H1 (cell line): ENCODE measurements around the gene OR10A2. TPM values are rescaled to one million over a fixed set of nuclear protein-coding genes. Genes with fewer than 3 reads are reported as not detected.

Source experiments
- CTCF ChIA-PET: fragments of 300-600 bp; sonication (Branson Sonifier 250); formaldehyde crosslinking; loops from one replicate; lab custom pipeline; 2021; ENCODE audit not compliant: partially characterized antibody; lab: Charles Lee
- POLR2A ChIA-PET: fragments of 300-600 bp; sonication (Branson Sonifier 250); formaldehyde crosslinking; loops from one replicate; lab custom pipeline; 2021; ENCODE audit warnings: inconsistent platforms; ENCODE audit not compliant: partially characterized antibody; lab: Charles Lee
- DNase-seq, 2 experiments: peaks; one replicate each; pipeline versions ENCODE4 v3.0.0 to v3.0.0-alpha.2; 2010 to 2022; ENCODE audit warnings: low spot score in 2 of 2, low read depth in 1 of 2, mixed read lengths in 1 of 2
- FAIRE-seq: peaks from 2 replicates; lab custom pipeline; 2011; peaks lifted over from hg19 to GRCh38; lab: Jason Lieb, UNC
- H2AFZ ChIP-seq: 2 replicates; pipeline ENCODE4 v1.8.1; 2012; ENCODE audit warnings: low read length, inconsistent platforms
- H2AK5ac ChIP-seq: 2 replicates; pipeline ENCODE4 v1.6.1; 2013; ENCODE audit warnings: low read depth, low read length
- H2BK120ac ChIP-seq: replicated peaks from 2 replicates; pipeline ENCODE3; 2013; ENCODE audit warnings: low read depth, low read length, inconsistent platforms
- H2BK12ac ChIP-seq: 2 replicates; pipeline ENCODE4 v1.6.1; 2013; ENCODE audit warnings: low read depth, low read length
- H2BK15ac ChIP-seq: 2 replicates; pipeline ENCODE4 v1.6.1; 2013; ENCODE audit warnings: low read length
- H2BK20ac ChIP-seq: 2 replicates; pipeline ENCODE4 v1.6.1; 2013; ENCODE audit warnings: low read length
- H2BK5ac ChIP-seq: 2 replicates; pipeline ENCODE4 v1.6.1; 2013; ENCODE audit warnings: low read depth, low read length
- H3K14ac ChIP-seq: 2 replicates; pipeline ENCODE4 v1.6.1; 2013; ENCODE audit warnings: inconsistent platforms; ENCODE audit not compliant: insufficient read length
- H3K18ac ChIP-seq: 2 replicates; pipeline ENCODE4 v1.6.1; 2013; ENCODE audit warnings: low read length; ENCODE audit errors: extremely low read depth
- H3K23ac ChIP-seq: 2 replicates; pipeline ENCODE4 v1.6.1; 2013; ENCODE audit warnings: inconsistent platforms; ENCODE audit not compliant: insufficient read length
- H3K23me2 ChIP-seq: 2 replicates; pipeline ENCODE4 v1.6.1; 2013; ENCODE audit warnings: low read depth, low read length
- H3K27ac ChIP-seq: 2 replicates; pipeline ENCODE4 v1.6.1; 2011; ENCODE audit warnings: low read depth, low read length, inconsistent platforms
- H3K27me3 ChIP-seq, 4 experiments: replicated peaks in 1 of 4; 1 replicate in 1 of 4; 2 replicates in 3 of 4; pipeline versions ENCODE4 v1.6.1 to v1.8.1; 2011 to 2013; ENCODE audit warnings: low read length in 3 of 4, mild to moderate bottlenecking in 3 of 4, inconsistent platforms in 2 of 4, mixed read lengths in 2 of 4, moderate library complexity in 1 of 4; ENCODE audit not compliant: control insufficient read depth in 3 of 4, insufficient read depth in 3 of 4; ENCODE audit errors: extremely low read depth in 1 of 4
- H3K36me3 ChIP-seq, 4 experiments: 2 replicates each; pipeline versions ENCODE4 v1.6.1 to v1.8.1; 2011 to 2013; ENCODE audit warnings: mild to moderate bottlenecking in 4 of 4, low read length in 3 of 4, moderate library complexity in 2 of 4, control low read depth in 1 of 4, inconsistent platforms in 1 of 4; ENCODE audit not compliant: insufficient read depth in 4 of 4, control insufficient read depth in 2 of 4
- H3K4ac ChIP-seq: replicated peaks from 2 replicates; pipeline ENCODE3; 2013; ENCODE audit warnings: low read length, low read depth, mixed read lengths, inconsistent platforms; ENCODE audit not compliant: insufficient read length
- H3K4me1 ChIP-seq, 4 experiments: replicated peaks in 1 of 4; 1 replicate in 1 of 4; 2 replicates in 3 of 4; pipeline versions ENCODE4 v1.6.1 to v1.8.1; 2011 to 2013; ENCODE audit warnings: low read length in 3 of 4, inconsistent platforms in 2 of 4, mixed read lengths in 1 of 4; ENCODE audit not compliant: insufficient read depth in 4 of 4, control insufficient read depth in 3 of 4
- H3K4me2 ChIP-seq, 2 experiments: 2 replicates each; pipeline versions ENCODE4 v1.6.1 to v1.8.1; 2011 to 2013; ENCODE audit warnings: low read depth in 2 of 2, low read length in 2 of 2, control low read depth in 1 of 2, inconsistent platforms in 1 of 2, mild to moderate bottlenecking in 1 of 2; ENCODE audit not compliant: insufficient read depth in 1 of 2
- H3K4me3 ChIP-seq, 4 experiments: fragments of 200-600, 300-600 bp in 1 of 4; sonication (generic), shearing (Covaris generic), sonication (Bioruptor Twin) in 1 of 4; 2 replicates each; pipeline versions ENCODE4 v1.5.1 to v1.8.1; 2011 to 2016; ENCODE audit warnings: low read length in 4 of 4, low read depth in 3 of 4, control low read depth in 2 of 4, inconsistent platforms in 2 of 4, mild to moderate bottlenecking in 2 of 4, mixed read lengths in 1 of 4, moderate library complexity in 1 of 4; ENCODE audit not compliant: insufficient read depth in 2 of 4; ENCODE audit errors: extremely low read depth in 1 of 4
- H3K56ac ChIP-seq: replicated peaks from 2 replicates; pipeline ENCODE3; 2013; ENCODE audit warnings: low read depth, mild to moderate bottlenecking, mixed read lengths, low read length, inconsistent platforms; ENCODE audit not compliant: insufficient read length
- H3K79me1 ChIP-seq: 2 replicates; pipeline ENCODE4 v1.6.1; 2013; ENCODE audit warnings: low read depth, low read length, control low read depth
- H3K79me2 ChIP-seq, 2 experiments: 2 replicates each; pipeline versions ENCODE4 v1.6.1 to v1.8.1; 2012 to 2013; ENCODE audit warnings: low read length in 2 of 2, mild to moderate bottlenecking in 2 of 2, inconsistent platforms in 1 of 2; ENCODE audit not compliant: insufficient read depth in 2 of 2, control insufficient read depth in 1 of 2
- H3K9ac ChIP-seq, 4 experiments: replicated peaks in 1 of 4; 1 replicate in 1 of 4; 2 replicates in 3 of 4; pipeline versions ENCODE4 v1.6.1 to v1.8.1; 2011 to 2013; ENCODE audit warnings: low read depth in 3 of 4, low read length in 3 of 4, control low read depth in 2 of 4, mild to moderate bottlenecking in 2 of 4, moderate library complexity in 2 of 4, inconsistent platforms in 1 of 4; ENCODE audit errors: extremely low read depth in 1 of 4
- H3K9me3 ChIP-seq, 2 experiments: 2 replicates each; pipeline versions ENCODE4 v1.6.1 to v1.8.1; 2012 to 2013; ENCODE audit warnings: mild to moderate bottlenecking in 2 of 2, moderate library complexity in 2 of 2, control low read depth in 1 of 2, inconsistent platforms in 1 of 2, low read depth in 1 of 2, low read length in 1 of 2, mixed read lengths in 1 of 2; ENCODE audit not compliant: insufficient read depth in 2 of 2
- H4K20me1 ChIP-seq, 2 experiments: replicated peaks in 1 of 2; 2 replicates each; pipeline versions ENCODE3 to v1.8.1; 2011 to 2013; ENCODE audit warnings: inconsistent platforms in 2 of 2, low read length in 2 of 2, mild to moderate bottlenecking in 1 of 2; ENCODE audit not compliant: insufficient read depth in 2 of 2, control insufficient read depth in 1 of 2
- H4K5ac ChIP-seq: 2 replicates; pipeline ENCODE4 v1.6.1; 2013; ENCODE audit warnings: low read length, low read depth, mixed read lengths, inconsistent platforms; ENCODE audit not compliant: insufficient read length
- H4K8ac ChIP-seq: 2 replicates; pipeline ENCODE4 v1.8.0; 2013; ENCODE audit warnings: mild to moderate bottlenecking, moderate library complexity, low read length, inconsistent platforms; ENCODE audit not compliant: insufficient read depth; ENCODE audit errors: extremely low read depth
- H4K91ac ChIP-seq: replicated peaks from 2 replicates; pipeline ENCODE3; 2013; ENCODE audit warnings: low read length, mixed read lengths, inconsistent platforms; ENCODE audit not compliant: insufficient read length
- RBBP5 ChIP-seq: IDR thresholded peaks from 2 replicates; pipeline ENCODE4 v1.7.1; 2012; ENCODE audit warnings: low read depth, mild to moderate bottlenecking, inconsistent platforms, low read length, moderate library complexity, borderline replicate concordance
- SIX5 ChIP-seq: IDR thresholded peaks from 2 replicates; pipeline ENCODE4 v1.6.1; 2011; ENCODE audit warnings: mild to moderate bottlenecking, low read depth, low read length
- SP2 ChIP-seq: IDR thresholded peaks from 2 replicates; pipeline ENCODE4 v1.6.1; 2012; ENCODE audit warnings: mild to moderate bottlenecking, low read length, inconsistent platforms
- SUZ12 ChIP-seq: fragments of 200-600 bp; sonication (generic); IDR thresholded peaks from 2 replicates; pipeline ENCODE4 v1.6.1; 2012; ENCODE audit warnings: mild to moderate bottlenecking, inconsistent platforms, low read length, moderate library complexity, mixed read lengths
- TCF12 ChIP-seq: IDR thresholded peaks from 2 replicates; pipeline ENCODE4 v1.6.1; 2011; ENCODE audit warnings: low read depth, mild to moderate bottlenecking, low read length
- WGBS, 2 experiments: shearing (Covaris generic) in 1 of 2; methylation state at CpG; one replicate each; pipeline versions ENCODE4 v1.1.6 to v1.1.7; 2013 to 2015; ENCODE audit warnings: low lambda C conversion rate in 2 of 2, mixed read lengths in 2 of 2, inconsistent platforms in 1 of 2, low coverage in 1 of 2, missing lambda C conversion rate in 1 of 2; ENCODE audit not compliant: insufficient replicate concordance in 2 of 2, insufficient coverage in 1 of 2, insufficient read length in 1 of 2; ENCODE audit errors: extremely low coverage in 1 of 2, missing lambda C conversion rate in 1 of 2; 5-methylcytosine and 5-hydroxymethylcytosine counted together
- long read RNA-seq, 2 experiments: library from RNA in 1 of 2; library from capped mRNA in 1 of 2; stranded (forward); transcript quantifications; one replicate each; pipeline ENCODE4 v2.0.0, GENCODE V29; 2021; ENCODE audit warnings: inconsistent platforms in 1 of 2
- polyA minus RNA-seq, 3 experiments: library from RNA; depleted of rRNA, polyadenylated mRNA; stranded (reverse); fragments of >200 nt; gene quantifications; 1 replicate in 2 of 3; 2 replicates in 1 of 3; pipeline ENCODE4 v1.2.3, GENCODE V29; 2011
- polyA plus RNA-seq, 7 experiments: library from polyadenylated mRNA; depleted of rRNA in 3 of 7; stranded (reverse) in 5 of 7; unstranded in 2 of 7; fragments of >200 nt in 5 of 7; fragments of 200-250 nt in 2 of 7; gene quantifications; 1 replicate in 5 of 7; 2 replicates in 1 of 7; 4 replicates in 1 of 7; pipeline versions ENCODE4 v1.2.1 to v1.2.3, GENCODE V29; 2011 to 2013; ENCODE audit warnings: missing spikeins in 2 of 7, mixed read lengths in 2 of 7
- total RNA-seq: library from RNA; stranded (reverse); fragmentation: NEBNext Ultra II Directional; extraction: Animal tissue kit (Norgen Biotek cat#: 25700); gene quantifications from 2 replicates; pipeline ENCODE4 v1.2.1, GENCODE V29; 2021

Gene OR10A2
- not detected in 2 replicates for total RNA-seq
- not detected in 2 replicates for polyA plus RNA-seq (2011; rRNA removed)
- not detected for polyA plus RNA-seq (2011; cell fraction: cytosol; rRNA removed)
- not detected for polyA plus RNA-seq (2011; cell fraction: nucleus; rRNA removed)
- polyA plus RNA-seq (2012, experiment 1 of 2) = 0.06 to 0.27 TPM (median 0.24 TPM) in 3 of 4 replicates, not detected in the other
- polyA plus RNA-seq (2012, experiment 2 of 2) = not detected
- not detected for polyA plus RNA-seq (2013, experiment 1 of 2)
- not detected for polyA plus RNA-seq (2013, experiment 2 of 2)
- not detected in 2 replicates for polyA minus RNA-seq (2011; rRNA and poly(A)+ RNA removed)
- not detected for polyA minus RNA-seq (2011; cell fraction: cytosol; rRNA and poly(A)+ RNA removed)
- polyA minus RNA-seq (2011; cell fraction: nucleus; rRNA and poly(A)+ RNA removed) = not detected
- long read RNA-seq, experiment 1 = 0 reads
- long read RNA-seq, experiment 2 = 0 reads

- Histone ChIP-seq H3K18ac (no peak within 1 kb of the TSS), H3K4me1 (no peaks in the 10 kb centered on the region), H3K9me3 (no peaks in the 10 kb centered on the region), H3K14ac (no peak within 1 kb of the TSS), H4K8ac (no peak within 1 kb of the TSS), H3K27ac (no peak within 1 kb of the TSS), H3K36me3 (no peaks in the 10 kb centered on the region), H2AFZ (no peak within 1 kb of the TSS), H2BK12ac (no peak within 1 kb of the TSS), H3K79me2 (no peaks in the 10 kb centered on the region), H2BK20ac (no peak within 1 kb of the TSS), H3K27me3 (no peaks in the 10 kb centered on the region), H2BK15ac (no peak within 1 kb of the TSS), H4K91ac (no peak within 1 kb of the TSS), H3K23ac (no peak within 1 kb of the TSS), H4K20me1 (no peaks in the 10 kb centered on the region), H2BK120ac (no peak within 1 kb of the TSS), H2BK5ac (no peak within 1 kb of the TSS), H4K5ac (no peak within 1 kb of the TSS), H3K23me2 (no peaks in the 10 kb centered on the region), H2AK5ac (no peak within 1 kb of the TSS), H3K9ac (no peak within 1 kb of the TSS), H3K56ac (no peak within 1 kb of the TSS), H3K79me1 (no peaks in the 10 kb centered on the region), H3K4me3 (no peak within 1 kb of the TSS), H3K4ac (no peak within 1 kb of the TSS), H3K4me2 (no peak within 1 kb of the TSS)
- WGBS, 2 experiments = 77% methylated on average over 1 of the region's 1 CpG; no CpG with 5 or more reads in 1 of the 2 experiments
- ChIA-PET POLR2A (no interaction called here), CTCF (interaction anchor here (0.9 to 1.9 kb wide), 7 partner anchors 8 to 795 kb away, joined by 3 to 5 read pairs (median 4); partner anchors contain the start of gene OR10A4)
- DNase-seq = no peak
- FAIRE-seq = no peak
- TF ChIP-seq SUZ12 (no peak), SP2 (no peak), SIX5 (no peak), RBBP5 (no peak), TCF12 (no peak)
These were observed at the start of gene OR10A2 for GRCh38 chr11:6862961-6863360. TSS of gene OR10A2 (plus strand) at chr11:6863057. CDS start at chr11:6869755, 6,698 bp downstream.
